PC-9 (cell line): ENCODE data around the gene WBP1L. TPM values are rescaled to one million over a fixed set of nuclear protein-coding genes. Genes with fewer than 3 reads are reported as not detected.

Experiments
- BruUV-seq: library from RNA; stranded (reverse); fragments of 400-500 nt; replicated peaks from 2 replicates; lab custom pipeline; 2021; lab: Mats Ljungman, UMichigan
- CTCF ChIA-PET: fragments of 300-600 bp; sonication (Branson Sonifier 250); formaldehyde crosslinking; loops from one replicate; lab custom pipeline; 2022; ENCODE audit warnings: antibody characterized with exemption; lab: Charles Lee
- POLR2A ChIA-PET: fragments of 300-600 bp; sonication (Branson Sonifier 250); formaldehyde crosslinking; loops from one replicate; lab custom pipeline; 2022; ENCODE audit warnings: antibody characterized with exemption; ENCODE audit not compliant: unreplicated experiment; lab: Charles Lee
- DNase-seq, 2 experiments: peaks; one replicate each; pipeline versions ENCODE4 v3.0.0 to v3.0.0-alpha.2; 2015 to 2022; ENCODE audit warnings: mixed read lengths in 1 of 2
- H2AFZ ChIP-seq: fragments of 200-600 bp; sonication (generic); 2 replicates; pipeline ENCODE4 v1.8.1; 2017; ENCODE audit warnings: antibody characterized with exemption
- H3F3A ChIP-seq: fragments of 200-600 bp; sonication (generic); 2 replicates; pipeline ENCODE4 v1.8.1; 2017; ENCODE audit warnings: antibody characterized with exemption, mild to moderate bottlenecking, low read depth; ENCODE audit not compliant: insufficient read depth
- H3K27ac ChIP-seq: fragments of 200-600 bp; sonication (generic); 2 replicates; pipeline ENCODE4 v1.6.1; 2016; ENCODE audit warnings: mixed run types
- H3K27me3 ChIP-seq: fragments of 200-600 bp; sonication (generic); 2 replicates; pipeline ENCODE4 v1.6.1; 2016; ENCODE audit warnings: low read depth, mixed run types; ENCODE audit not compliant: insufficient read depth
- H3K36me3 ChIP-seq: fragments of 200-600 bp; sonication (generic); 2 replicates; pipeline ENCODE4 v1.6.1; 2016; ENCODE audit warnings: low read depth, mixed run types
- H3K4me1 ChIP-seq: fragments of 200-600 bp; sonication (generic); replicated peaks from 2 replicates; pipeline ENCODE4 v1.6.1; 2016; ENCODE audit warnings: mixed run types; ENCODE audit not compliant: insufficient read depth
- H3K4me2 ChIP-seq: fragments of 200-600 bp; sonication (generic); 2 replicates; pipeline ENCODE4 v1.6.1; 2017; ENCODE audit warnings: mixed run types
- H3K4me3 ChIP-seq: fragments of 200-600 bp; sonication (generic); 2 replicates; pipeline ENCODE4 v1.6.1; 2016; ENCODE audit warnings: mixed run types
- H3K79me2 ChIP-seq: fragments of 200-600 bp; sonication (generic); 2 replicates; pipeline ENCODE4 v1.6.1; 2017; ENCODE audit warnings: low read depth, mixed run types
- H3K9me2 ChIP-seq: fragments of 200-600 bp; sonication (generic); 2 replicates; pipeline ENCODE4 v1.8.1; 2017; ENCODE audit warnings: mild to moderate bottlenecking; ENCODE audit not compliant: insufficient read depth
- H3K9me3 ChIP-seq: fragments of 200-600 bp; sonication (generic); 2 replicates; pipeline ENCODE4 v1.8.1; 2016; ENCODE audit warnings: low read depth; ENCODE audit not compliant: insufficient read depth
- H4K20me1 ChIP-seq: fragments of 200-600 bp; sonication (generic); 2 replicates; pipeline ENCODE4 v1.8.1; 2017; ENCODE audit not compliant: insufficient read depth
- EZH2 ChIP-seq: fragments of 200-600 bp; sonication (generic); IDR thresholded peaks from 2 replicates; pipeline ENCODE4 v1.8.0; 2017; ENCODE audit warnings: antibody characterized with exemption, low read depth
- intact Hi-C: fragments of 100-400 bp; cut with micrococcal nuclease; formaldehyde crosslinking; loops from one replicate; pipeline ENCODE4 v1.10.0; 2022; ENCODE audit not compliant: unreplicated experiment
- total RNA-seq: library from RNA; stranded (reverse); gene quantifications from 2 replicates; pipeline ENCODE4 v1.2.3, GENCODE V29; 2021
- TF ChIP-seq, protein P1 (sequence below): fragments of 200-600 bp; sonication (generic); conservative IDR thresholded peaks from 2 replicates; pipeline ENCODE4 v1.6.1; 2017; ENCODE audit warnings: mixed run types, antibody characterized with exemption, mild to moderate bottlenecking, moderate library complexity

Gene WBP1L
- total RNA-seq, 1 experiment from 2014 or later, result 19.7 TPM

DNA sequence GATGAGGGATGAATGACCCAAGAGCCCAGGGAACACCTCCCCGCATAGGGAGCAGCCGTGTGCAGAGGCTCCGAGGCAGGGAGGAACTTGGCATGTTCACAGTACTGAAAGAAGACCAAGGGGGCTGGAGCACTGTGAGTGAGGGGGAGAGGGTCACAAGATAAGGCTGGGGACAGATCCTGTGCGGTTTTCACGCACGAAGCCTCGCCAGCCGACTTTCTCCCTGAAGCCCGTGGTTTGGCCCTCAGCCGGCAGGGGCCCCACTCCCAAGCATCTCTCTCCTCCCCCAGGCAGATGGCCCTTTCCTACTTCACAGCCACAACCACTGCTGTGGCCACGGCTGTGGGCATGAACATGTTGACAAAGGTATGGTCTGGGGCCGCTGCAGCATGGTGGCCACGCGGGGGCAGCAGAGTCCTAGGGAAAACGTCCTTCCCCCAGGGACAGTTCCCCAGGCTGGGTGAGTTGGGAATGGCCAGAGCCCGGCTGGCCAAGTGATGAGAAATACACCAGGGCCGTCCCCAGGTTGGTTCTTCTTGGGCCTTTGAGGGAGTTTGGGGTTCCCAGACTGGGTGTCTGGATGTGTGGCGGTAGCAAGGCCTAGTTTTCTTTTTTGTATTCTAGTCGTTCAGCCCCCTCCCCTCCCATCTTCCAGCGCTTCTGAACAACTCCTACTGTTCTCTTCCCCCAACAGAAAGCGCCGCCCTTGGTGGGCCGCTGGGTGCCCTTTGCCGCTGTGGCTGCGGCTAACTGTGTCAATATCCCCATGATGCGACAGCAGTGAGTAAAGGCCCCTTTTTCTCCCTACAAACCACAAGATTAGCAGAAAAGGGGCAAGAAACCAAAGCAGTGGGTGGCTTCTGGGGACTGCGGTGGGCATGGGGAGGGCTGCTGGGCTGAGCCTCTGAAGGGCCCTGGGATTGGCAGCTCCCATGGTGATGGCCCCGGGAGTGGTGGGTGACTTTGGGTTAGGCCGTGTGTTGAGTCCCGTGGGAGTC is 14.4 kb upstream of the WBP1L start:
- no TSS peak for BruUV-seq
- H2AFZ ChIP-seq, result no peak overlapping the region
- H3K36me3 ChIP-seq, result no peaks in the 10 kb centered on the region
- H4K20me1 ChIP-seq, result no peaks in the 10 kb centered on the region
- no peak for TF ChIP-seq EZH2
- TF ChIP-seq, protein P1, sequence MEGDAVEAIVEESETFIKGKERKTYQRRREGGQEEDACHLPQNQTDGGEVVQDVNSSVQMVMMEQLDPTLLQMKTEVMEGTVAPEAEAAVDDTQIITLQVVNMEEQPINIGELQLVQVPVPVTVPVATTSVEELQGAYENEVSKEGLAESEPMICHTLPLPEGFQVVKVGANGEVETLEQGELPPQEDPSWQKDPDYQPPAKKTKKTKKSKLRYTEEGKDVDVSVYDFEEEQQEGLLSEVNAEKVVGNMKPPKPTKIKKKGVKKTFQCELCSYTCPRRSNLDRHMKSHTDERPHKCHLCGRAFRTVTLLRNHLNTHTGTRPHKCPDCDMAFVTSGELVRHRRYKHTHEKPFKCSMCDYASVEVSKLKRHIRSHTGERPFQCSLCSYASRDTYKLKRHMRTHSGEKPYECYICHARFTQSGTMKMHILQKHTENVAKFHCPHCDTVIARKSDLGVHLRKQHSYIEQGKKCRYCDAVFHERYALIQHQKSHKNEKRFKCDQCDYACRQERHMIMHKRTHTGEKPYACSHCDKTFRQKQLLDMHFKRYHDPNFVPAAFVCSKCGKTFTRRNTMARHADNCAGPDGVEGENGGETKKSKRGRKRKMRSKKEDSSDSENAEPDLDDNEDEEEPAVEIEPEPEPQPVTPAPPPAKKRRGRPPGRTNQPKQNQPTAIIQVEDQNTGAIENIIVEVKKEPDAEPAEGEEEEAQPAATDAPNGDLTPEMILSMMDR, result peak; percentile 74
- H3K9me3 ChIP-seq, result no peaks in the 10 kb centered on the region
- H3K4me3 ChIP-seq, result no peak overlapping the region
- CTCF ChIA-PET, result no interaction called here
- DNase-seq, result peak in 1 of 2 experiments; percentile 71
- POLR2A ChIA-PET, result no interaction called here
- H3K4me1 ChIP-seq, result no peaks in the 10 kb centered on the region
- H3K27me3 ChIP-seq, result no peaks in the 10 kb centered on the region
- H3K9me2 ChIP-seq, result no peaks in the 10 kb centered on the region
- intact Hi-C loops, result loop anchor here (1.0 to 10.0 kb wide), 5 partner anchors 52 to 340 kb away; partner anchors contain the start of genes CNNM2 and CYP17A1
- no peaks in the 10 kb centered on the region for H3K79me2 ChIP-seq
- no peaks in the 10 kb centered on the region for H3F3A ChIP-seq
- H3K4me2 ChIP-seq, result no peak overlapping the region
- H3K27ac ChIP-seq, result no peak overlapping the region

DNA sequence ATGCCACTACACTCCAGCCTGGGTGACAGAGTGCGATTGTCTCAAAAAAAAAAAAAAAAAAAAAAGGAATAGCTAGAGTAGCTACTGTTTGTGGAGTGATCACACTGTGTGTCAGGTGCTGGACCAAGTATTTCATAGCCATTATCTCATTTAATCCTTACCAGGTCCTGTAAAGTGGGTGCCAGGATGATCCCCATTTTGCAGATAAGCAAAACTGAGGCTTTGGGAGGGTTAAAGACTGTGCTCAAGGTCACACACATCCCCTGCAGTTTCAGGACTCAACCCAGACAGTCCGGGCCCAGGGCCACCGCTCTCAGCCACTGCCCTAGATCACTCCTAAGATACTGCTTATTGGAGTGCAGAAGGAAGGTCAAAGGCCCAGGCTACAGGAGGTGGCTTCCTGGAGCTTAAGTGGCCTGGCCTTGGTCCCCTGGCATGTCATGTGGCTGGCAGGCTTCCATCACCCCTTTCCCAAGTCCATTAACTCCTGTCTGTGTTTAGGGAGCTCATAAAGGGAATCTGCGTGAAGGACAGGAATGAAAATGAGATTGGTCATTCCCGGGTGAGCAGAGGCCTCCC is 12.4 kb upstream of the WBP1L start:
- Histone ChIP-seq H3K9me3 (no peaks in the 10 kb centered on the region), H3K79me2 (no peaks in the 10 kb centered on the region), H3K4me2 (no peak overlapping the region), H3F3A (no peaks in the 10 kb centered on the region), H3K9me2 (no peaks in the 10 kb centered on the region), H4K20me1 (no peaks in the 10 kb centered on the region), H3K27ac (no peak overlapping the region), H3K27me3 (no peaks in the 10 kb centered on the region), H2AFZ (no peak overlapping the region), H3K4me1 (no peaks in the 10 kb centered on the region), H3K36me3 (no peaks in the 10 kb centered on the region), H3K4me3 (no peak overlapping the region)
- no peak for DNase-seq
- TF ChIP-seq, protein P1, result no peak
- TF ChIP-seq EZH2, result no peak
- intact Hi-C loops, result no loop called here
- CTCF ChIA-PET, result interaction anchor here (0.6 kb wide), 3 partner anchors 479 to 761 kb away, joined by 4 to 6 read pairs (median 4); no protein-coding TSS in a partner anchor
- BruUV-seq, result no TSS peak
- POLR2A ChIA-PET, result interaction anchor here (0.6 kb wide), 1 partner anchor 609 kb away, joined by 11 read pairs; no protein-coding TSS in a partner anchor

DNA sequence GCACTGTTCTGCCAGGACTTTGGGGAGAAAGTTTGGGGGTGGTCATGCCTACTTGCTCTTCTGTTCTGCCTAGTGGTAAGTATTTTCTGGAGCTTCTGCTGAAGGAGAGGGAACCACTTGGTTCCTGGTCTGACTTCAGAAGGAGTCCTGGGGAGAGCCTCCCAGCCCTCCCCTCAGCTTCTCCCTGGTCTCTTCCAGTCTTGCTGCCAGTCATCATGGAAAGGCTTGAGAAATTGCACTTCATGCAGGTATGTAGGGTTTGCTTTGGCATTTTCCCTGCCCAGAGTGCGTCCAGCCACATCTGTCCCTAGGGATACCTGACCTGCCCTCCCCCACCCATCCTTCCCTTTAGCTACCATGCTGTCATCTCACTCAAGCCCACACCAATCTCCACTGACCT is 11.1 kb upstream of the WBP1L start:
- intact Hi-C loops, result no loop called here
- Histone ChIP-seq H3K79me2 (no peaks in the 10 kb centered on the region), H3K4me3 (no peak overlapping the region), H3K4me2 (no peak overlapping the region), H3K27ac (no peak overlapping the region), H3K9me2 (no peaks in the 10 kb centered on the region), H3K9me3 (no peaks in the 10 kb centered on the region), H3K4me1 (no peaks in the 10 kb centered on the region), H3K27me3 (no peaks in the 10 kb centered on the region), H4K20me1 (no peaks in the 10 kb centered on the region), H3K36me3 (no peaks in the 10 kb centered on the region), H2AFZ (no peak overlapping the region), H3F3A (0 out of 2 replicates have a peak, but pooled peaks cover 1% of the 10 kb centered on the region)
- ChIA-PET POLR2A (no interaction called here), CTCF (no interaction called here)
- BruUV-seq, result no TSS peak
- no peak for DNase-seq
- TF ChIP-seq, protein P1, result no peak
- no peak for TF ChIP-seq EZH2
